HL-60 (cell line): ENCODE measurements around the gene LCE7A.

Experiments
- CTCF ChIP-seq: IDR thresholded peaks from one replicate; pipeline ENCODE4 v1.5.1; 2011; ENCODE audit warnings: low read length, control low read depth, inconsistent platforms; ENCODE audit not compliant: insufficient read depth
- GABPA ChIP-seq: IDR thresholded peaks from 2 replicates; pipeline ENCODE4 v1.6.1; 2012; ENCODE audit warnings: low read depth
- POLR2AphosphoS5 ChIP-seq: IDR thresholded peaks from 2 replicates; pipeline ENCODE4 v1.6.1; 2012; ENCODE audit warnings: low read depth
- REST ChIP-seq: IDR thresholded peaks from 2 replicates; pipeline ENCODE4 v1.6.1; 2012; ENCODE audit warnings: low read depth; ENCODE audit not compliant: insufficient replicate concordance
- SPI1 ChIP-seq: IDR thresholded peaks from 2 replicates; pipeline ENCODE4 v1.6.1; 2012; ENCODE audit warnings: low read depth, mild to moderate bottlenecking, borderline replicate concordance

GRCh38 chr1:152824964-152825363 is 34.8 kb upstream of the LCE7A start:
- TF ChIP-seq POLR2AphosphoS5 (no peak), CTCF (no peak), REST (no peak), SPI1 (no peak), GABPA (no peak)
